Spinal cord (tissue), 10 donors: ENCODE measurements around the gene SULT1C4. TPM values are rescaled to one million over a fixed set of nuclear protein-coding genes. Genes with fewer than 3 reads are reported as not detected.

Experiments
- DNase-seq, 6 donors: peaks; one replicate each; pipeline versions ENCODE4 v3.0.0 to v3.0.0-alpha.2; 2013 to 2015; ENCODE audit warnings: low spot score in 6 of 6, low read depth in 4 of 6
- H3K27ac ChIP-seq: one replicate; pipeline ENCODE4 v1.5.1; 2013; ENCODE audit warnings: low read depth, low read length, control low read depth
- H3K27me3 ChIP-seq: one replicate; pipeline ENCODE4 v1.6.1; 2013; ENCODE audit warnings: low read length; ENCODE audit not compliant: control insufficient read depth, insufficient read depth
- H3K36me3 ChIP-seq: one replicate; pipeline ENCODE4 v1.6.1; 2013; ENCODE audit warnings: low read length; ENCODE audit not compliant: control insufficient read depth, insufficient read depth
- H3K4me1 ChIP-seq: one replicate; pipeline ENCODE4 v1.6.1; 2013; ENCODE audit warnings: low read length; ENCODE audit not compliant: control insufficient read depth, insufficient read depth
- H3K4me3 ChIP-seq: one replicate; pipeline ENCODE4 v1.5.1; 2013; ENCODE audit warnings: low read depth, low read length, control low read depth
- H3K9me3 ChIP-seq: one replicate; pipeline ENCODE4 v1.6.1; 2013; ENCODE audit warnings: low read length; ENCODE audit not compliant: control insufficient read depth, insufficient read depth
- WGBS: methylation state at CpG from one replicate; pipeline ENCODE4 v1.1.5; 2013; ENCODE audit warnings: missing lambda C conversion rate; ENCODE audit not compliant: insufficient coverage; 5-methylcytosine and 5-hydroxymethylcytosine counted together
- polyA plus RNA-seq, 2 donors: library from polyadenylated mRNA; unstranded; fragments of 120-200 nt; gene quantifications; one replicate each; pipeline ENCODE4 v1.2.1, GENCODE V29; 2013; ENCODE audit not compliant: insufficient read length in 2 of 2
- total RNA-seq, 2 donors: library from RNA; depleted of rRNA in 1 of 2; stranded (reverse); fragments of 120-200 nt in 1 of 2; fragments of >200 nt in 1 of 2; gene quantifications; one replicate each; pipeline versions ENCODE4 v1.2.3 to v1.2.4, GENCODE V29; 2013 to 2014
- donor health status: healthy.

SULT1C4 gene
- total and polyA plus RNA-seq, 4 donors: 35.1 to 36.7 (median 36.3) TPM

DNA sequence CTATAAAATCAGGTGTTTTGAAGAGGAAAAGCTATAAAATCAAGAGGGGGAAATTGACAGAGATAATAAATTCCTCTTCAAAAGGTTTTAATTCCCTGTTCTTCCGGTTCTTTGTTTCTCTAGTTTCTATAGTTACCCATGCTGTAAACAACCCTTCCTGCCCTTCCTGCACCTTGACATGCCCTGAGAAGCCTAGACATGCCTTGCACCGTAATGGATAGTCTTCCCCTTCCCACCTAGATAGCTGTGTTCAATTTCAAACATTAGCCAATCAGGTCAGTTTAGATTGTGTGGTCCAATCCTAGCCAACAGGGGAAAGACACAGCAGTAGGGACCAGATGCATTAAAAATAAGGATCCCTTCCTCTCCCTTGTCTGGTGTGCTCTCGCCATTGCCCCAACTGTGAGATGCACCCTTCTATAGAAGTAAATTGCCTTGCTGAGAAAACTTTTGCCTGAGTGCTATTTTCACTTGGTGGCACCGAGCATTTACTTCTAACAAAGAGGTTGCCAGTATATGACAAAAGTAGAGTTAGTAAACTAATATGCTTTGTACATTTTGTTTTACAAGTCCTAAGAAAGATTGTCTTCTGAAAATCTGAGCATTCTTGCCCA lies 27.1 kb downstream of the SULT1C4 start:
- H3K4me3 ChIP-seq: no peak overlapping the region
- no peaks in the 10 kb centered on the region for H3K27me3 ChIP-seq
- no peaks in the 10 kb centered on the region for H3K9me3 ChIP-seq
- 57% methylated on average over 1 of the region's 4 CpGs for WGBS
- H3K36me3 ChIP-seq: no peaks in the 10 kb centered on the region
- no peak for DNase-seq
- no peaks in the 10 kb centered on the region for H3K4me1 ChIP-seq
- no peak overlapping the region for H3K27ac ChIP-seq

DNA sequence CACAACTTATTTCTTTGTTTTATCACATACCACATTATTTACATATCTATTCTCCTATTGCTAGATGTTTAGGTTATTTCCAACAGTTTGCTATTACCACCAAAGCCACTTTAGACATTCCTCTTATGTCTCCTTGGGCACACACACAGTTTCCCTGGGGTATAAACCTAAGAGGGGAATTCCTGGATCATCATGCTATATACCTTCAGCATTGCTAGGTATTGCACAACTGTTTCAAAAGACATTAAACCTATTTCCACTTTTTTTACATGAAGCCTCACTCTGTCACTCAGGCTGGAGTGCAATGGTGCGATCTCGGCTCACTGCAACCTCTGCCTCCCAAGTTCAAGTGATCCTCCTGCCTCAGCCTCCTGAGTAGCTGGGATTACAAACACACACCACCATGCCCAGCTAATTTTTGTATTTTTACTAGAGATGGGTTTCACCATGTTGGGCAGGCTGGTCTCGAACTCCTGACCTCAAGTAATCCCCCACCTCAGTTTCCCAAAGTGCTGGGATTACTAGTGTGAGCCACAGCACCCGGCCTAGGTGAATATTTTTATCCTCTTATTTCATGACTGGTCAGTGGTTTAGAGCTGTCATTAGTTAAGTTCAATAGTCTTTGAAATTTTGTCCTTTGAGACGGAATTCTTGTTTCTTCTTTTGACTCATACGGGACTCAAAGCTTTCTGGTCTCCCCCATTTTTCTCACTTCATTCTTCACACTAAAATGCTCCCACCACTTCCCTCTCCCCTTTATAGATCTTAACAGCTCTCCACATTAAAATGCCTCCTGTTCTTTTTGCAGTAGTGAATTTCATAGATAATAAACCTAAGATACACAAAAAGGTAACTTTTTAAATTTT lies 30.3 kb downstream of the SULT1C4 start:
- no peak overlapping the region for H3K4me3 ChIP-seq
- 92% methylated on average over 2 of the region's 6 CpGs for WGBS
- H3K9me3 ChIP-seq: no peaks in the 10 kb centered on the region
- H3K27me3 ChIP-seq: no peaks in the 10 kb centered on the region
- H3K27ac ChIP-seq: no peak overlapping the region
- DNase-seq: no peak
- H3K4me1 ChIP-seq: no peaks in the 10 kb centered on the region
- no peaks in the 10 kb centered on the region for H3K36me3 ChIP-seq

DNA sequence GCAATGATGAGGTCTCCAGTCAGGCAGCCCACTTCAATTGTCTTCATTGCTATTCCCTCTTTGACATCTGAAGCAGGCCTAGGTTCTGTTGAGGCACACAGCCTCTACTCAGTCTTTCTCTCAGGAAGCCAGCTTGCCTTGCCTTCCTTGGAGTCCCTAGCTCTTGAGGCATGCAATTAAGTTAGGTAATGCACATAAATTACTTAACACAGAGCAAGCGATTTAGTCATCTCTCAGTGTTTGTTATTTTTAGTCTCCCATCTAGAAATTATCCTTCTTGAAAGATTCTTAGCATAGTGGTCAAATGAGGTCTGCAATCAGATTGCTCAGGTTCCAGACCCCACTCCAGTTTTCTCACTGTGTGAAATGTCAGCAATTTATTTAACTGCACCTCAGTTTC lies 32.0 kb downstream of the SULT1C4 start:
- no peak overlapping the region for H3K27ac ChIP-seq
- WGBS: no CpG with 5 or more reads among the region's 1 CpG
- H3K4me3 ChIP-seq: no peak overlapping the region
- no peaks in the 10 kb centered on the region for H3K9me3 ChIP-seq
- DNase-seq: no peak
- no peaks in the 10 kb centered on the region for H3K4me1 ChIP-seq
- no peaks in the 10 kb centered on the region for H3K36me3 ChIP-seq
- H3K27me3 ChIP-seq: no peaks in the 10 kb centered on the region

DNA sequence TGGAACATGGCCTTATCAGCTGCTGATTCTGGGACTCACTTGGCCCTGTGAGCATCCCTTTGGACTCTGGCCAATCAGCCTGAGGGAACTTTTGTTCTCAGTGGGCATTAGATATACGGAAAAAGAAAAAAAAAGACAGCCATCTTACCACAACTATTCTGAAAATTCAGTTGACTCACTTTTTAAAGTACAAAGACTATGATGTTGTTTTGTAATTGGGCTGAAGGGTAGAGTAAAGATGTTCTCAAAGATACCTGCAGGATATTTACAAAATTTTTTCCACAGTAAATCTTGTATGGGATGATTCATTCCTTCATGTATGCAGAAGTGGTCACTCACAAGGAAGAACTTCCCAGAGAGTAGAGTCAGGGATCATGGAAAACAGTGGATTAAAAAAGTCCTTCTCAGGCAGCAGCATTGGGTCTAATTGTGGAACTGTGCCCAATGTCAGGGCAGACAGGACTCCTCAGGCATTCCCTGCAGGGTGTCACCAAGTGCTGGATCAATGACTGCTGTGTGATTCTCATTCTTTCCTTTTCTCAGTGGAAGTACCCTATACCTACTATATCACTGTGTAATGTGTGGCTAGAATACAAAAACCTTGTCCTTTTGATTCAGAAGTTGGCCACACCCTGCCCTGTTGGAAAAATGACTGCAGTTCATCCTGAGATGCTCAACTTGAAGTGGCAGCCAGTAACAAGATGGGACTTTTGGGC lies 35.4 kb downstream of the SULT1C4 start:
- no peaks in the 10 kb centered on the region for H3K27me3 ChIP-seq
- H3K4me1 ChIP-seq: no peaks in the 10 kb centered on the region
- H3K9me3 ChIP-seq: no peaks in the 10 kb centered on the region
- no peaks in the 10 kb centered on the region for H3K36me3 ChIP-seq
- no peak overlapping the region for H3K4me3 ChIP-seq
- no CpG with 5 or more reads among the region's 1 CpG for WGBS
- no peak overlapping the region for H3K27ac ChIP-seq
- DNase-seq: no peak

DNA sequence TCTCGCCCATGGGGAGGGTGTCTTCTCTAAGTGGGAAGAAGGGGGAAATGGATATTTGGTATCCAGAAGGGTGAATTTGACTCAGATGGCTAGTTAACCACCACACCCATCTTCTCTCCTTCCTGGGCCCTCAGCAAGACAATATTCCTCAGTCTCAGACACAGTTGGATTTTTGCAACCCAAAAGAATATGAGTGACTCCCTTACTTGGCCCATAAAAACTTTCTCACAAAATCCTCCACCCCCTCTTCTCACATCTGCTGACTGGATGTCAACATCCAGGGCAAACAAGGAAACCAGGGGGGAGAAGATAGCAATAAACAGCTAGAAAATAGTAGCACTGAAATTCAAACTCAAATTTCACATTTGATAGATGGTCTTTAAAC lies 35.9 kb downstream of the SULT1C4 start:
- Histone ChIP-seq H3K27ac (no peak overlapping the region), H3K27me3 (no peaks in the 10 kb centered on the region), H3K4me1 (no peaks in the 10 kb centered on the region), H3K36me3 (no peaks in the 10 kb centered on the region), H3K9me3 (no peaks in the 10 kb centered on the region), H3K4me3 (no peak overlapping the region)
- no CpG with 5 or more reads among the region's 1 CpG for whole genome bisulfite sequencing
- DNase-seq: no peak

DNA sequence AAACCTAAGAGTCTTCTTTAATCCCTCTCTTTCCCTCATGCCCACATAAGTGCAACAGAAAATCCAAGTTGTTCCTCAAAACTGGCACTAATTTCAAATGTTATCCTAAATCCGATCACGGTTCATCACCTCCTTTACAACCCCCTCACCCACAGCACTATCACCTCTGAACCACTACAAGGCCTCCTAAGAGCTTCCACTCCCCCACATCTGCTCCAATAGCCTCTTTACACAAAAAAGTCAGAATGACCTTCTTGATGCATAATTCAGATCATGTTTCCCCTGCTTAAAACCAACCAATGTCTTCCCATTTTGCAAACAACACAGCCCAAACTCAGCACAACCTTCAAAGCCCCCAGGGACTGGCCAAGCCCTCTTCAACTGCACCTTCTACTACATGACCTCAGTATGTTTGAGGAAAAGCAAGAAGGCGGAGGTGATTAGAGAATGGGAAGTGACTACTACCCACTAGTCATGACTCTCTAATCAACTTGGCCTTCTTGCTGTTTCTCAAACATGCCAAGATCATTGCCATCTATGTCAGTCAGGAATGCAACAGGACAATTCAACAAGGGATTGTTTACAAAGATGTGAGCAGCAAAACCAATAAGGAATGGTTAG lies 36.6 kb downstream of the SULT1C4 start:
- no peaks in the 10 kb centered on the region for H3K27me3 ChIP-seq
- DNase-seq: no peak
- H3K36me3 ChIP-seq: no peaks in the 10 kb centered on the region
- H3K4me3 ChIP-seq: no peak overlapping the region
- H3K4me1 ChIP-seq: no peaks in the 10 kb centered on the region
- no peaks in the 10 kb centered on the region for H3K9me3 ChIP-seq
- no peak overlapping the region for H3K27ac ChIP-seq
- WGBS: 94% methylated on average over 2 of the region's 3 CpGs

DNA sequence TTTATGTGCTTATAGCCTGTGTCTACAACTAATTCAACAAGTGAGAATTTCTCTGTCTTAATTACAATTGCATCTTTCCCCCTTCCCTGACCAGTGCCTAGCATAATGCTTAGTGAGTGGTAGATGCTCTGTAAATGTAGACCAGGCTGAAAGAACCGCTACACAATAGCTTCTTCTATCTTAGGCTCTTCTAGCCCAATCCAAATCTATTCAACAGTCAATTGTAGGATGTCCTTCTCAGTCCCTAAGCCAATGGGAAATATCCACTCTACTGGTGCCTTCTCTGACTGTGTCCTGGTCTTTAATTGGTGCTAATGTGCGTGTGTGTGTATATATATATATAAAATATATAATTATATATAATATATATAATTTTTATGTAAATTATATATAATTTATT lies 37.2 kb downstream of the SULT1C4 start:
- H3K4me1 ChIP-seq: no peaks in the 10 kb centered on the region
- no peak for DNase-seq
- H3K27ac ChIP-seq: no peak overlapping the region
- WGBS: no CpG with 5 or more reads among the region's 2 CpGs
- no peaks in the 10 kb centered on the region for H3K36me3 ChIP-seq
- H3K27me3 ChIP-seq: no peaks in the 10 kb centered on the region
- H3K4me3 ChIP-seq: no peak overlapping the region
- no peaks in the 10 kb centered on the region for H3K9me3 ChIP-seq

DNA sequence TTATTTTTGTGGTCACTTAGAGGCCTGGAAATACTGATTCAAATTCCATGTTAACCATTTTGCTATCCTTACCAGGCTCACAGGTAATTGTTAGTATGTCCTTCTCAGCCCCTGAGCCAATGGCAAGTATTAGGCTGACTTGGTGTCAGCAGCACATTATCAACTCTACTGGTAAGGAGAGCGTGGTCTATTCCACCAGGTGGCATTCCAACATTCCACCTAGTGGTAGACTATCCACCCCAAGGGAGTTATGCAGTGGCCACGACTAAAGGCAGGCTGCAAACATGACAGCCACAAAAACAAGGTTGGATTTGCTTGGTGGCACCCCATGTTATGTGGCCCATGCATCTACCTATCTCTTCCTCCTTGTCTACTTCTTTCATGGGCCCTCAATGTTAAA lies 39.5 kb downstream of the SULT1C4 start:
- WGBS: 85% methylated on average over 2 of the region's 2 CpGs

DNA sequence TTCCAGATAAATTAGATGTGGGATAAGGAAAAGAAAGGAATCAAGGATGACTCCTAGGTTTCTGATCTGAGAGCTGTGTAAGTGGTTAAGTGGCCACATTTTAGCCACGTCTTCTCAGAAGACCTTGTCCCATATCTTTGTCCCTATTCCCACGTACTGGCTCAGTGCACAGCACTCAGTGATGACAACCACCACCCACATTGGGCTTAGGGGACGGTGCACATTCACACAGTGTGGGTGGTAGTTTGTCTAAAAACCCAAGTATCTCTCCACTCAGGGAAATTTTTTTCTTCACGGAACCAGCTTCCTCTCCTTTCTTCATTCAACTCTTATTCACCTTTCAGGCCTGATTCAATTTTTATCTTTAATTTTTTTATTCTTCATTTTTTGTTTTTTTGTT lies 40.7 kb downstream of the SULT1C4 start:
- DNase-seq: no peak
- WGBS: 80% methylated on average over 2 of the region's 4 CpGs
- no peak overlapping the region for H3K4me3 ChIP-seq
- no peaks in the 10 kb centered on the region for H3K9me3 ChIP-seq
- no peaks in the 10 kb centered on the region for H3K27me3 ChIP-seq
- H3K36me3 ChIP-seq: no peaks in the 10 kb centered on the region
- H3K4me1 ChIP-seq: no peaks in the 10 kb centered on the region
- H3K27ac ChIP-seq: no peak overlapping the region

More for the DNA sequence above, 39.5 kb downstream of the SULT1C4 start:
- no peaks in the 10 kb centered on the region for H3K9me3 ChIP-seq
- H3K36me3 ChIP-seq: no peaks in the 10 kb centered on the region
- H3K4me1 ChIP-seq: no peaks in the 10 kb centered on the region
- no peak overlapping the region for H3K4me3 ChIP-seq
- no peak for DNase-seq
- no peaks in the 10 kb centered on the region for H3K27me3 ChIP-seq
- no peak overlapping the region for H3K27ac ChIP-seq
